ENCODE data around the gene SLC25A38.

SLC25A38 gene

GRCh38 chr3:39372833-39373232 lies 10.3 kb upstream of the SLC25A38 start:
- no peak overlapping the region for H3K4me3 ChIP-seq
- H3K27ac ChIP-seq = no peak overlapping the region

- no peak overlapping the region for H3K4me3 ChIP-seq
- H3K27ac ChIP-seq = no peak overlapping the region
These were observed 6.1 kb upstream of the SLC25A38 start for GRCh38 chr3:39376959-39377634.

- Histone ChIP-seq H3K4me3 (no peak overlapping the region), H3K27ac (no peak overlapping the region)
These were observed 5.1 kb upstream of the SLC25A38 start for GRCh38 chr3:39378088-39378487.

- Histone ChIP-seq H3K4me3 (no peak overlapping the region), H3K27ac (no peak overlapping the region)
These were observed 4.0 kb upstream of the SLC25A38 start for GRCh38 chr3:39378957-39379777.

- Histone ChIP-seq H3K4me3 (no peak overlapping the region), H3K27ac (no peak overlapping the region)
These were observed 3.4 kb upstream of the SLC25A38 start for GRCh38 chr3:39379778-39380155.

GRCh38 chr3:39381432-39381831 lies 1.7 kb upstream of the SLC25A38 start:
- no peak overlapping the region for H3K27ac ChIP-seq
- no peak overlapping the region for H3K4me3 ChIP-seq

- peak overlapping the region; percentile 57 to 90 (median 80) for H3K4me3 ChIP-seq
These were observed 903 bp downstream of the SLC25A38 start for GRCh38 chr3:39383881-39384664.

GRCh38 chr3:39384665-39385000 lies 1.5 kb downstream of the SLC25A38 start:
- Histone ChIP-seq H3K27ac (peak overlapping the region in 3 of 21 experiments; percentile 85 to 89 (median 88)), H3K4me3 (peak overlapping the region; percentile 57 to 90 (median 80))

More at GRCh38 chr3:39383881-39384664, 903 bp downstream of the SLC25A38 start:
- H3K27ac ChIP-seq = peak overlapping the region; percentile 63 to 94 (median 85)

GRCh38 chr3:39385456-39386090 lies 2.4 kb downstream of the SLC25A38 start:
- Histone ChIP-seq H3K27ac (no peak overlapping the region), H3K4me3 (no peak overlapping the region)

GRCh38 chr3:39386318-39386717 lies 3.1 kb downstream of the SLC25A38 start:
- Histone ChIP-seq H3K27ac (no peak overlapping the region), H3K4me3 (no peak overlapping the region)

GRCh38 chr3:39387411-39387975 lies 4.3 kb downstream of the SLC25A38 start:
- no peak overlapping the region for H3K4me3 ChIP-seq
- no peak overlapping the region for H3K27ac ChIP-seq

- Histone ChIP-seq H3K4me3 (no peak overlapping the region), H3K27ac (peak overlapping the region in 1 of 21 experiments; percentile 52)
These were observed 5.0 kb downstream of the SLC25A38 start for GRCh38 chr3:39388153-39388552.

GRCh38 chr3:39388741-39389248 lies 5.6 kb downstream of the SLC25A38 start:
- Histone ChIP-seq H3K4me3 (no peak overlapping the region), H3K27ac (peak overlapping the region in 3 of 21 experiments; percentile 36 to 52 (median 39))

- no peak overlapping the region for H3K4me3 ChIP-seq
- H3K27ac ChIP-seq = peak overlapping the region in 2 of 21 experiments; percentile 36 to 49
These were observed 7.0 kb downstream of the SLC25A38 start for GRCh38 chr3:39390181-39390580.

GRCh38 chr3:39396690-39397089 lies 13.5 kb downstream of the SLC25A38 start:
- H3K4me3 ChIP-seq = no peak overlapping the region
- no peak overlapping the region for H3K27ac ChIP-seq

- no peak overlapping the region for H3K4me3 ChIP-seq
- H3K27ac ChIP-seq = no peak overlapping the region
These were observed 15.5 kb downstream of the SLC25A38 start for GRCh38 chr3:39398700-39399099.

GRCh38 chr3:39401983-39402382 lies 18.8 kb downstream of the SLC25A38 start:
- no peak overlapping the region for H3K27ac ChIP-seq
- H3K4me3 ChIP-seq = no peak overlapping the region

GRCh38 chr3:39404943-39405686 lies 21.9 kb downstream of the SLC25A38 start:
- no peak overlapping the region for H3K27ac ChIP-seq
- peak overlapping the region in 2 of 7 experiments; percentile 71 to 80 for H3K4me3 ChIP-seq

Data from skin epidermis (tissue), 12 donors.